ENCODE data around the gene ADORA3. TPM values are rescaled to one million over a fixed set of nuclear protein-coding genes. Genes with fewer than 3 reads are reported as not detected.

The ADORA3 gene
- total and polyA plus RNA-seq, 2 of the 8 experiments (the other 6 are each of a cell fraction or from before 2014, with no cell fraction given): 0.03 TPM; not detected in 1

- POLR2A ChIA-PET (ENCODE audit: partially characterized antibody): interaction anchor here (0.6 kb wide), 1 partner anchor 7 kb away, joined by 3 read pairs; no protein-coding TSS in a partner anchor
- peak overlapping the region in 1 of 2 experiments; percentile 44; a peak in 1 of 4 replicates for H3K4me2 ChIP-seq (ENCODE audit: insufficient read depth in 1 of 2, low read depth in 2 of 2, low read length in 2 of 2)
- peak; percentile 13 for FAIRE-seq
These were observed 38.3 kb upstream of the ADORA3 start for GRCh38 chr1:111541721-111542120.

More at GRCh38 chr1:111541721-111542120, 38.3 kb upstream of the ADORA3 start:
- no peak for DNase-seq (ENCODE audit: low read depth in 1 of 2, low spot score in 2 of 2)
- TF ChIP-seq NANOG (IDR thresholded peaks at IDR 0.05; ENCODE audit: insufficient read depth, low read depth, low read length, poor library complexity, severe bottlenecking) (peak; percentile 16), POLR2A (IDR thresholded peaks at IDR 0.05; ENCODE audit: control extremely low read depth in 1 of 2, low read depth in 2 of 2, low read length in 2 of 2) (no peak), POLR2AphosphoS5 (IDR thresholded peaks at IDR 0.05; ENCODE audit: low read depth, low read length) (no peak), SP2 (IDR thresholded peaks at IDR 0.05; ENCODE audit: low read length) (no peak), JUND (IDR thresholded peaks at IDR 0.05; ENCODE audit: low read length) (peak; percentile 70)
- H3K79me1 ChIP-seq (ENCODE audit: low read depth, low read length): no peaks in the 10 kb centered on the region
- peak overlapping the region; percentile 98; the same call in 1 of the 2 replicates for H2BK12ac ChIP-seq (ENCODE audit: low read depth, low read length)
- no peak overlapping the region for H3K9ac ChIP-seq (replicated peaks in 1 of 4; ENCODE audit: extremely low read depth in 1 of 4, low read depth in 3 of 4, low read length in 3 of 4)
- 75% methylated on average over 4 of the region's 4 CpGs; no CpG with 5 or more reads in 1 of the 2 experiments for WGBS, 2 experiments (ENCODE audit: extremely low coverage in 1 of 2, insufficient coverage in 1 of 2, insufficient read length in 1 of 2, insufficient replicate concordance in 2 of 2, low coverage in 1 of 2, low lambda C conversion rate in 2 of 2, missing lambda C conversion rate in 1 of 2)
- H3K4me3 ChIP-seq (ENCODE audit: extremely low read depth in 1 of 4, insufficient read depth in 2 of 4, low read depth in 3 of 4, low read length in 4 of 4): no peak overlapping the region
- no peak overlapping the region for H4K91ac ChIP-seq (replicated peaks; ENCODE audit: insufficient read length, low read length)
- no peaks in the 10 kb centered on the region for H3K9me3 ChIP-seq (ENCODE audit: insufficient read depth in 2 of 2, low read depth in 1 of 2, low read length in 1 of 2)
- H2BK20ac ChIP-seq (ENCODE audit: low read length): peak overlapping the region; percentile 25; the same call in 1 of the 2 replicates
- no peak overlapping the region for H3K23ac ChIP-seq (ENCODE audit: insufficient read length)
- H4K8ac ChIP-seq (ENCODE audit: extremely low read depth, insufficient read depth, low read length): no peak overlapping the region
- H4K20me1 ChIP-seq (replicated peaks in 1 of 2; ENCODE audit: control insufficient read depth in 1 of 2, insufficient read depth in 2 of 2, low read length in 2 of 2): no peaks in the 10 kb centered on the region
- no peak overlapping the region for H4K5ac ChIP-seq (ENCODE audit: insufficient read length, low read depth, low read length)
- peak overlapping the region; percentile 19; the same call in 1 of the 2 replicates for H2BK5ac ChIP-seq (ENCODE audit: low read depth, low read length)
- H3K4ac ChIP-seq (replicated peaks; ENCODE audit: insufficient read length, low read depth, low read length): no peak overlapping the region
- H2AK5ac ChIP-seq (ENCODE audit: low read depth, low read length): no peak overlapping the region
- peaks cover 2% of the 10 kb centered on the region; the same call in 1 of the 2 replicates for H3K23me2 ChIP-seq (ENCODE audit: low read depth, low read length)
- no peaks in the 10 kb centered on the region for H3K36me3 ChIP-seq (ENCODE audit: control insufficient read depth in 2 of 4, insufficient read depth in 4 of 4, low read length in 3 of 4)
- H3K18ac ChIP-seq (ENCODE audit: extremely low read depth, low read length): no peak overlapping the region
- H3K14ac ChIP-seq (ENCODE audit: insufficient read length): no peak overlapping the region
- H2BK120ac ChIP-seq (replicated peaks; ENCODE audit: low read depth, low read length): no peak overlapping the region
- no peak overlapping the region for H2BK15ac ChIP-seq (ENCODE audit: low read length)
- H3K27me3 ChIP-seq (replicated peaks in 1 of 4; ENCODE audit: control insufficient read depth in 3 of 4, extremely low read depth in 1 of 4, insufficient read depth in 3 of 4, low read length in 3 of 4): no peaks in the 10 kb centered on the region; a peak in 2 of 7 replicates
- no peaks in the 10 kb centered on the region for H3K79me2 ChIP-seq (ENCODE audit: control insufficient read depth in 1 of 2, insufficient read depth in 2 of 2, low read length in 2 of 2)
- no peak overlapping the region for H3K56ac ChIP-seq (replicated peaks; ENCODE audit: insufficient read length, low read depth, low read length)
- no peak overlapping the region for H2AFZ ChIP-seq (ENCODE audit: low read length)
- no peak overlapping the region for H3K27ac ChIP-seq (ENCODE audit: low read depth, low read length)
- CTCF ChIA-PET (ENCODE audit: partially characterized antibody): interaction anchor here (1.2 to 1.4 kb wide), 2 partner anchors 11 to 34 kb away, joined by 3 to 7 read pairs; no protein-coding TSS in a partner anchor
- H3K4me1 ChIP-seq (replicated peaks in 1 of 4; ENCODE audit: control insufficient read depth in 3 of 4, insufficient read depth in 4 of 4, low read length in 3 of 4): peaks cover 0 to 4% (median 2%) of the 10 kb centered on the region in 4 experiments; a peak in 4 of 7 replicates

Measured in H1 (cell line).